Measurements from ENCODE around the gene ELMOD2.

- TF ChIP-seq BCLAF1 (IDR thresholded peaks at IDR 0.05) (no peak), ZFP90 (CRISPR knock-in tag; IDR thresholded peaks at IDR 0.05; ENCODE audit: borderline replicate concordance) (no peak), POLR2A (IDR thresholded peaks at IDR 0.05; ENCODE audit: insufficient read depth in 1 of 2, low read depth in 2 of 2, low read length in 2 of 2) (no peak), ZNF609 (CRISPR knock-in tag; IDR thresholded peaks at IDR 0.05; ENCODE audit: borderline replicate concordance) (no peak), JUND (CRISPR knock-in tag; IDR thresholded peaks at IDR 0.05) (no peak), BRCA1 (CRISPR knock-in tag; IDR thresholded peaks at IDR 0.05) (no peak), SNAPC5 (CRISPR knock-in tag; IDR thresholded peaks at IDR 0.05; ENCODE audit: borderline replicate concordance) (no peak)
Observed at GRCh38 chr4:140568507-140569306, 44.7 kb downstream of the ELMOD2 start, which contains the start of gene UCP1.
